NCI-H2107 treated with DMSO at 0.1 percent for 48 hours (cell line): Measurements from ENCODE around the gene SCFD2.

Experiments
- DNase-seq: peaks from one replicate; lab custom pipeline; 2025; ENCODE audit not compliant: unreplicated experiment; lab: John Stamatoyannopoulos, UW

SCFD2 gene

GRCh38 chr4:52961666-52962412 is 404.0 kb downstream of the SCFD2 start:
- no peak for DNase-seq

DNA sequence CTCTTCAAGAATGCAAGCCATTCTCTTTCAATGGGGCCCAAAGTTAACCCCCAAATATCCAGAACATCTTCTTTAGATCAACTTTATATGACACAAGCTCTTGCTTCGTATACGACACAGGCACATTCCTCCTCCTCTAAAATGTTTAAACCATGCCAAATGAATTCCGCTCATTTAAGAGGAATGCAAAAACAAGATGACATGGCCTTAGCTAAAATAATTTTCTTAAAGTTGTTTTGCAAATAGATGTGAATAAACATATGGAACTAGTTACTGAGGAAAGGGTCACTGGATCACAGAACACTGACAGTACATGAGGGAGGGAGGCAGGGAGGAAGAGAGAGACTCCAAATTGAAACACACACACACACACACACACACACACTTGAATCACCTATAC is 406.3 kb downstream of the SCFD2 start:
- no peak for DNase-seq

DNA sequence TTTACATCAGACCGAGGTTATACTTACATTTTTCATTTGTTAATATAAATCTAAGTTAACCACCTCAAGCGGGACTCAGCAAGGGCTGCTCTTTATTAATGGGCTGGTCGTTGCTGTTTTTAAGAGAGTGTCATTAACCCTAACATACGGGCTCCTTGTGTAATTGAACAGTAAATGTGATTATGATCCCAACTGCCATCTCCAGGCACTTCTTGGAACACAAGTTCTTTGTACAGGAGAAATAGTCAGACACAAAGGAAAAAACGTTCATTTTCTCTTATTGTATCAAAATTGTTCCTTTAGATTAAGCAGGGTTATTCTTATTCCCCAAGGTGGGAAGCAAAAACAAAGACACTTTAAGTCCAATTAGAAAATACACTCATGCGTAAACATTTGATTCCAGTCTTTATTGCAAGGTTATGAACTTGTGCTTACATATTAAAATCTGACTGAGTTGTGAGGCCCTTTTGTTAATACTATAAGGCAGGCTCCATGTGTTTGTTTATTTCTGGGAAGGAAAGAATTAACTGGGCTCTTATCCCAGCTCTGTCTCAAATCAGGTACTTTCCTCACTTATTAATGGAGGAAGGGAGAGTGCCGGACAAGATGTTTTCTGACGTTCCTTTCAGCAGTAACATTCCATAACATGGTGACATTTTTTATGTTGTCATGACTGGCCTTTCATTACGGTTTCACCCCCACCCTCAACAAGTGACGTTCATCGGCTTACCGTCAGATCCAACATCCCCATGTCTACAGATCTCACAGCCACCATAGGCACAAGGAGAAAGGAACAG is 407.8 kb downstream of the SCFD2 start:
- DNase-seq, result no peak

DNA sequence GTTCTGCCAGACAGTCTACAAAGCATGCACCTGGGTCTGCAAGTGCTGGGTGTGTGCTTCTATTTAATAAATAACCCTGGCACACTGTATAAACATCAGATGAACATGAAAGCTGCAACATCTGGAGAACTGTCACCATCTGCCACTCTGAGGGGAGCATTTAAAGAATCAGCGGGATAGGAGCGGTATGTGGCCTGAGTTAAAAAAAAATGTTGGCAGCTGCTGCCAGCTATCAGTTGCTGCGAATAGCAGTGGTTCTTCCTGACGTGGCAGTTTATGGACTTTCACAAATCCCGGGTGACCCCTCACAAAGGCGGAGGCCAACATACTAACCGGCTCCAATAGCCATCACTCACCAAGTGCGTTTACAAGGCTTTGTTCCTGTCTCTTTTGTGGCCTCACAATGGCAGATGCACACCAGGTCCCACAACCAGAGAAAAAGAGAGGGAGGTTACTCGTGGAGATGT is 408.6 kb downstream of the SCFD2 start:
- DNase-seq, result peak; percentile 48

DNA sequence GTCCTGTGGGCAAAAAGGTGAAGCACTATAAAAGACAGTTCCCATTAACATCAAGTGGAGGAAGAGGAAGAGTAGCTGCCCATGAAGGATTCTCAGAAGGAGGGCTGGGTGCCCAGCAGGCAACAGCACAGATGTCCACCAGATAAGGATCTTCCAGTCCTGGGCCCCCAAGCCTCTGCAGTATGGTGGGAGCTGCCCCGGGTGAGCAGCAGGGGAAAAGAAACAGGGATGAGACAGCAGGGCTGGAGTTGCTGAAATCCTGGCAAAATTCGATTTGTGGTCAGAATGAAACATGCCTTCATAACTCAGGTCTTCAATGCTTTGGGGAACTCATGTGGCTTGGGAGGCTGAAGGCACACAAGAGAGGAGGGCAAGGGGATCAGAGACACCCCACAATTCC is 409.2 kb downstream of the SCFD2 start:
- DNase-seq, result no peak

DNA sequence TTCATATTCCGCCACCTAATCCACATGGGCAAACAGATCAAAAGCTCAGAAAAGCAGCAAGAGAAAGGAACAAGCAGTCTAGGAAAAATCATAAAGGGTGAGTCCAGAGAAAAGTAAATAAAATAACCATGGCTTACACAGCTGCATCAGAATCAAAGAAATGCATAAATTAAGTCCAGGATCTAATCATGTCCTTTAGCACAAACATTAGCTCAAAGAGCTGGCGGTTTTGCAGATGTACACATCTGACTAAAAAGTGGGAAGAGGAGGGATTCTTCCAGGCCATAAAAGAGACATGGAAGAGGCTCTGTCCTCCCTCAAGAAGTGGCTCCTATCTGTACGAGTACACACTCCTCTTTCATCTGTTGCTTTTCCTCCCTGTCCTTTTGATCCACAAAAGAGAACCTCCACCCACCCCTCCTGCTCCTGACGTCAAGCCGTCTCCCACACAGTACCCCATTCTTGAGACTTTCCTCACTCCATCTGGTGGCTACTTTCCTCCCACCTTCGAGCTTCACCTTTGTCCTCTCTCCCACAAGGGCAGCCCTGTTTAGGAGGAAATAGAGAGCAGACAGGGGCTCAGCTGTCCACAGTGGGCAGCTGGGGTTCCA is 411.2 kb downstream of the SCFD2 start:
- no peak for DNase-seq

DNA sequence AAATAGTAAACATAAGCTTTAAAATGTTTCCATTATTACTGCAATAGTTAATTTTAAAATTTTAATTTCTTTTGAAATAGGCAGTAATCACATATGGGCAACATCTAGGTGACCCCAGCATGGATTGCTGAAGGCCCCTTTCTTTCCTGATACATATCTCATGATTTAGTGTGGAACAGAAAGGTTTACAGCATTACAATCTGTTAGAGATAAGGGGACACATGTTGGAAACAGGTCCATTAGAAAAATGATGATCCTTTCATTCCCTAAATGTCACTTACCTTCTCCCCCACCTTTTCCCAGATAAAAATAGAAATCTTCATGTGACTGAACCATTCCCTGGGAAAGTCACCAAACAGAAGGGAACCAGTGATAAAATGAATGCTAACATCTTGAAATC is 413.3 kb downstream of the SCFD2 start:
- DNase-seq, result no peak

DNA sequence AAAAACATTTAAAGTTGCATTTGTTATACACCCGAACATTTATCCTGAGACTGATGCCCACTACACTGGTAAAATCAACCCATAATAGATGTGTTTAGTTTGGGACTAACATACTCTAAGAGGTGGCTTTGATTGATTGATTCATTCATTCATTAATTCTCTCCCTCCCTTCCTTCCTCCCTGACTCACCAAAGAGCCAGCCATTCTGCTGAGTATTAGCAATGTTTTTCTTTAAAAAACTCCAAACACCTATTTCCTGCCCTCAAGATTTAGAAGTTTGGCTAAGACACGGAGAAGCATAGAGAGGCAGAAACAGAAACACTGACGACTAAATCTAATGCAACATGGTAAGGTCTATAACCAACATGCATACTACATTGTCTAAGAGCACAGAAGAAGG is 414.8 kb downstream of the SCFD2 start:
- DNase-seq, result no peak

DNA sequence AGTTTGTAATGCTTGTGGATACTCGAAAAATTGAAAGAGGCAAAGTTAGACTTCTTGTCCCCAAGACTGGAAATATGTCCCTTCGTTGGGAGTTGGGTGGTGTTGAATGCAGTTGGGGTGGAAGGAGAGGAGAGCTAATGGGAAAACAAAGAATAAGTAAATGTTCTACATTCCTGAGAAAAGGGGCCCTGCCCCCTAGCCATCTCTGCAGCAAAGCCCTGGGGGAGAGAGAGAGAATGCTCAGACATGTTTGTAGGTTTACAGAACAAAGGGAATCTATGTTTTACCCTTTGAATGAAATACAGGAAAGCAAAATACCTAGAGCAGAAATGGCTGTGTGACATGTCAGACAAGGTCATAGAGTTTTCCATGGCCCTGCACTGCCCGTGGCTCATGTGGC is 415.6 kb downstream of the SCFD2 start:
- DNase-seq, result no peak

DNA sequence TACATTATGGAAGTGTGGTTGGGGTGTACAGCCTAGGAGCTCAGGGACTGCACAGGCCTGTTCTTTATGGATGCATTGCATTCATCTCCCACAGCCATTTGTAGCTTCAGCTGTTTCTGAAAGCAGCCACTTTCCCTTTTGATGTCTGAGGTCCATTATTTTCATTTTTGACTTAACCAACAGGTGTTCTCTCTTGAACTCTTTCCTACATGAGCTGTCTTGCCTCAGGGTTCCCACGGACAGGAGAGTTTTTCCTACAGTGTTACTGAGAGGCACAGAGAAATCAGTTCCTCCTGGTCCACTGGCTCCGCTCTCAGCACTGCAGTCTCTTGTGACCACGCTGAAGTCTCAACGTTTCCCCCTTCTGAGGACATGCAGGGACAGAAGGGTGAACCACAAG is 416.5 kb downstream of the SCFD2 start:
- no peak for DNase-seq

DNA sequence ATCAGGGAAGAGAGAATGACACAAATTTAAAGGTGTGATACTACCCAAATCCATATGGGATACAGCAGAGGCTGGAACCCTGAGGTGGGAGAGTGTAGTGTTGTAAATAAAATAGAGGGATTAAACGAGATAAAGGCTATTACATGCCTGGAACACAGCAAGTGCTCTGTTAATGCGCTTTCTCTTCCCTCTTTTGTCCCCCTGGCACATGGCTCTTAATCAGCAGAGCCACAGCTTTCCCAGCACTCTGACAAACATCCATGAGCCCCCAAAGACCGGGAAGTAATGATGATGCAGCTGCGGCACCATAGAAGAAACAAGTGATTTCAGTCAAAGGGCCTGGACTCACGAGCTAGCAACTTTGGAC is 417.8 kb downstream of the SCFD2 start:
- DNase-seq, result no peak

DNA sequence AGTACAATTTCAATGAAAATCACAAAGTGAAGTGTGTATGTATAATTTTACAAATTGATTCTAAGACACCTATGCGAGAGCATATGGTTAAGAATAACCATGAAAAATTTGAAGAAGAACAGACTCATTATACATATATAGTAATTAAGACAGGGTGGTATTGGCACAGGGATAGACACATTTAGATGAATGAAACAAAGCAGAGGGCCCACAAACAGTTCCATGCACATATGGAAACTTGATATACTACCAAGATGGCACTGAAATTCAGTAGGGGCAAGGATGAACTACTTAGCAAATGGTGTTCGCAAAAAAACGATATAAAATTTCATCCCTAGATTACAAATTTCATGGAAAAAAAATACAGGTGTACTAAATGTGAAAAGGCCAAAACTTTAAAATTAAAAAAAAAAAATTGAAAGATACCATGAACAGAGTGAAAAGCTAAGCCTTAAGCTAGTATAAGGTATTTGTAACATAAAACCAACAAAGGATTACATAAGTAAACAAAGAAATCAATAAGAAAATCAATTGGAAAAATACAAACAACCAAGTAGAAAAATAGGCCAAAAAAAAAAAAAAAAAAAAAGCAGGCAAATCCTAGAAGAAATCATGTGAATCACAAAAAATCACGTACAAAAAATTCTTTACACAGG is 418.3 kb downstream of the SCFD2 start:
- DNase-seq, result no peak

DNA sequence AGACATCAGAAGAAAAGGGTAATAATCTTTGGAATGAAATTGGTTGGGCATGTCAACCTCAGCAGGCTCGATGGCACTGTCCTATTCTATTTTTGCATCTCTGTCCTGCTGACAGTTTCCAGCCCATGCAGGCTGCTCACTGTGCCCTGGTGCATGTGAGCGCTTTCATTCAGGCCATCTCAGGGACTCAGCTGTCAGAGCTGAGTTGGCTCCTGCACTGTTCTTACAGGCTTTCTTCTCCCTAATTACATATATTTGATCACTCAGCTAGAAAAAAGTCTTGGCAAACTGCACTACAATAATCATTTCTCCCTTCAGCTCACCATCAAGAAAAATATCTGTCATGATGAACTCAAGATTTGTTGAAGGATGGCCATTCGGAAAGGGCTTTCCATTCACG is 419.0 kb downstream of the SCFD2 start:
- no peak for DNase-seq

DNA sequence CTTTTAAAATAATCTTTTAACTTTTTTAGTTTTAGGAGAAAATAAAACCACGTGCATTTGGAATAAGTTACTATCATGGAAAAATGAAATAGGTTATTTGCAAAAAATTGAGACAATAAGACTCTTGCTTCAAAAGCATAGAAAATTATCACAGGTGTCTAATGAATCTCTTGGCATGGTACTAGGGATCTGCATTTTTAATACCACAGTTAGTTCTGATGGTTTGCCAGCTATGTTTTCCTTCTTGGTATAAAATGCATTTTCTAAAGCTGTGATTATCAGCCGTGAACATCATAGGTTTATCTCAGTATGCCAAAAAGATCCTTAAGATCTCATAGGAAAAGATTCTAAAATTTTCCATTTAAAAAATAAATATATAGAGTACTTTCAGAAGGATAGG is 419.9 kb downstream of the SCFD2 start:
- no peak for DNase-seq

GRCh38 chr4:52945326-52945898 is 420.4 kb downstream of the SCFD2 start:
- no peak for DNase-seq

DNA sequence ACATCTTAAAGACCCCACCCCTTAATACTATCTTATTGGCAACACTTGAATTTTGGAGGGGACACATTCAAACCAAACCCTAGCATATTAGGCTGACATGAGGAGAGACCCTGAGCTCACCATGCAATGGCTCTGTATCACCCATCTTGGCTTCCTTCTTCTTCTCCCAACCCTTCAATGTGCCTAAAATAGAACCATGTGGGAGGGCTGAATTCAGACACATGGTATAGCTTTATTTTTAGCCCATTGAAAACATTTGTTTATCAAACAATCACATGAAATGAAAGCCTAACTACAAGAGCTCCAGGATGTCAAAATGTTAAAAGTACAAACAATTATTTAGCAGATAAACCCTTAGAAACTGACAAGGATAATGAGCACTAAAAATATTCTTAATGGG is 422.2 kb downstream of the SCFD2 start:
- no peak for DNase-seq

- no peak for DNase-seq
Measured at GRCh38 chr4:52942936-52943335, 422.9 kb downstream of the SCFD2 start.

DNA sequence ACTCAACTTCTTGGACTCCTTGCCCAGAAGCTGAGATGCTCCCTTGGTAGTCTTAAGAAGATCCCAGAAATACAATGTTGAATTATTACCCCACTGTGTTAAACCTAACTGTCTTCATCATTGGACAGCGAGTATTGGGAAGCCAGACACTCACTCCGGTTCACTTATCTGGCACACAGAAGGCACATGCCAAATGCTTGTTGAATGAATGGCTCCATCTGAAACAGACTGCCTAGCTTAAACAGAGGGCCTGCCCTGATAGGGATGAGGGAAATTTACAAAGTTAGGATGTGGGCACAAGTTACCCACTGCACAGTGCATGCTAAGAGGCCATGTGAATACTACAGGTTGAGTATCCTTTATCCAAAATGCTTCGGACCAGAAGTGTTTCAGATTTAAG is 424.4 kb downstream of the SCFD2 start:
- no peak for DNase-seq

DNA sequence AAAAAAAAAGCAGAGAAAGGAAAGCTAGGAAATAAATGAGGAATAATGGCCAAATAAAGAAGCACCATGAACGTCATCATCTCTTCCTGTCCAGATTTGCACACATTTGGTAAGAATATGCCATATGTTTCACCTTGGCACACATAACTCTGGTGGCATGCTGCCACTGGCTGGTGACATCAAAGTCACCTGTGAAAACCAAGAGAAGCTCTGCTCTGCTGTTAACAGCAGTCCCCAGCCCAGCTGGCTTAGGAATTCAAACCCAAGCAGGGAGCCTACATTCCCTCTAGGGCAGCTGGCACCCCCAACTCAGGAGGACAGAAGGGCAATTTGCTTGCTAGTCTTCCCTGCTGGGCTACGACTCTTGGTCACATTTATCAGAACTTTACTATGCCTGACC is 426.1 kb downstream of the SCFD2 start:
- DNase-seq, result no peak

- no peak for DNase-seq
Measured at GRCh38 chr4:52939325-52939724, 426.5 kb downstream of the SCFD2 start.

GRCh38 chr4:52937829-52938228 is 428.0 kb downstream of the SCFD2 start:
- DNase-seq, result no peak
